ENCODE results near the gene PSMD8.

GRCh38 chr19:38360839-38361631 lies 13.3 kb upstream of the PSMD8 start:
- TF ChIP-seq CTCF (IDR thresholded peaks at IDR 0.05): no peak
- TF ChIP-seq POLR2A (IDR thresholded peaks at IDR 0.05): no peak
